ENCODE results near the gene TIPARP. TPM values are rescaled to one million over a fixed set of nuclear protein-coding genes. Genes with fewer than 3 reads are reported as not detected.

Gene TIPARP
- total and polyA plus RNA-seq, 2 of the 13 experiments (the other 11 are each of a cell fraction or from before 2014, with no cell fraction given): 7.3 to 19.7 TPM

GRCh38 chr3:156674046-156674910 lies at the start of gene TIPARP (continued):
- no peak for TF ChIP-seq ZNF570 (CRISPR knock-in tag; IDR thresholded peaks at IDR 0.05; ENCODE audit: borderline replicate concordance)
- TF ChIP-seq SYNCRIP (IDR thresholded peaks at IDR 0.05; ENCODE audit: insufficient read depth, low read depth, low read length): no peak
- peak; percentile 98 for TF ChIP-seq GATAD2A (CRISPR knock-in tag; IDR thresholded peaks at IDR 0.05)
- no peak; the same call in 1 of the 2 replicates for TF ChIP-seq HHEX (CRISPR knock-in tag; IDR thresholded peaks at IDR 0.05)
- peak; percentile 98 for TF ChIP-seq ZMYM2 (CRISPR knock-in tag; IDR thresholded peaks at IDR 0.05)
- TF ChIP-seq RFXAP (CRISPR knock-in tag; IDR thresholded peaks at IDR 0.05; ENCODE audit: borderline replicate concordance): peak; percentile 36; the same call in 1 of the 2 replicates
- no peak for TF ChIP-seq ZNF468 (CRISPR knock-in tag; IDR thresholded peaks at IDR 0.05)
- TF ChIP-seq ZNF784 (CRISPR knock-in tag; IDR thresholded peaks at IDR 0.05; ENCODE audit: borderline replicate concordance): no peak
- 0 out of 2 replicates have a peak, but pooled peaks have one; percentile 40 for TF ChIP-seq ZIK1 (CRISPR knock-in tag; IDR thresholded peaks at IDR 0.05; ENCODE audit: borderline replicate concordance, low read depth)
- TF ChIP-seq DPF2 (CRISPR knock-in tag; IDR thresholded peaks at IDR 0.05; ENCODE audit: borderline replicate concordance, low read depth): peak; percentile 60; the same call in 1 of the 2 replicates
- peak; percentile 98 for TF ChIP-seq REPIN1 (CRISPR knock-in tag; IDR thresholded peaks at IDR 0.05; ENCODE audit: borderline replicate concordance, low read depth)
- TF ChIP-seq RNF2 (conservative IDR thresholded peaks at IDR 0.05; ENCODE audit: low read depth): peak; percentile 64; the same call in 1 of the 2 replicates
- TF ChIP-seq, protein P1, sequence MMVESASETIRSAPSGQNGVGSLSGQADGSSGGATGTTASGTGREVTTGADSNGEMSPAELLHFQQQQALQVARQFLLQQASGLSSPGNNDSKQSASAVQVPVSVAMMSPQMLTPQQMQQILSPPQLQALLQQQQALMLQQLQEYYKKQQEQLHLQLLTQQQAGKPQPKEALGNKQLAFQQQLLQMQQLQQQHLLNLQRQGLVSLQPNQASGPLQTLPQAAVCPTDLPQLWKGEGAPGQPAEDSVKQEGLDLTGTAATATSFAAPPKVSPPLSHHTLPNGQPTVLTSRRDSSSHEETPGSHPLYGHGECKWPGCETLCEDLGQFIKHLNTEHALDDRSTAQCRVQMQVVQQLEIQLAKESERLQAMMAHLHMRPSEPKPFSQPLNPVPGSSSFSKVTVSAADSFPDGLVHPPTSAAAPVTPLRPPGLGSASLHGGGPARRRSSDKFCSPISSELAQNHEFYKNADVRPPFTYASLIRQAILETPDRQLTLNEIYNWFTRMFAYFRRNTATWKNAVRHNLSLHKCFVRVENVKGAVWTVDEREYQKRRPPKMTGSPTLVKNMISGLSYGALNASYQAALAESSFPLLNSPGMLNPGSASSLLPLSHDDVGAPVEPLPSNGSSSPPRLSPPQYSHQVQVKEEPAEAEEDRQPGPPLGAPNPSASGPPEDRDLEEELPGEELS (CRISPR knock-in tag; IDR thresholded peaks at IDR 0.05): peak; percentile 69
- peak; percentile 92 for TF ChIP-seq RAD21 (CRISPR knock-in tag; IDR thresholded peaks at IDR 0.05)
- TF ChIP-seq ZNF619 (CRISPR knock-in tag; IDR thresholded peaks at IDR 0.05): peak; percentile 86
- 0 out of 2 replicates have a peak, but pooled peaks have one; percentile 56 for TF ChIP-seq FOXK2 (IDR thresholded peaks at IDR 0.05)
- peak; percentile 97 for TF ChIP-seq ATF7-NPFF (CRISPR knock-in tag; IDR thresholded peaks at IDR 0.05; ENCODE audit: low read depth)
- TF ChIP-seq HNRNPUL1 (IDR thresholded peaks at IDR 0.05; ENCODE audit: low read depth, low read length): 0 out of 2 replicates have a peak, but pooled peaks have one; percentile 21
- peak; percentile 50 for TF ChIP-seq CREB1 (IDR thresholded peaks at IDR 0.05)
- peak; percentile 70 for TF ChIP-seq CREB1 (CRISPR knock-in tag; IDR thresholded peaks at IDR 0.05)
- no peak for TF ChIP-seq ARID2 (CRISPR knock-in tag; IDR thresholded peaks at IDR 0.05; ENCODE audit: borderline replicate concordance)
- TF ChIP-seq ZFP41 (CRISPR knock-in tag; IDR thresholded peaks at IDR 0.05; ENCODE audit: borderline replicate concordance): 0 out of 2 replicates have a peak, but pooled peaks have one; percentile 31
- TF ChIP-seq MATR3 (CRISPR knock-in tag; IDR thresholded peaks at IDR 0.05): no peak
- TF ChIP-seq HMGA1 (CRISPR knock-in tag; conservative IDR thresholded peaks at IDR 0.05): no peak
- no peak for TF ChIP-seq ZNF264 (CRISPR knock-in tag; IDR thresholded peaks at IDR 0.05)
- no peak for TF ChIP-seq IRX3 (CRISPR knock-in tag; IDR thresholded peaks at IDR 0.05; ENCODE audit: borderline replicate concordance, low read depth)
- no peak for TF ChIP-seq ZNF530 (CRISPR knock-in tag; IDR thresholded peaks at IDR 0.05; ENCODE audit: low read depth)
